Muscle of leg (tissue), 11 donors: ENCODE measurements around the gene GRID1. TPM values are rescaled to one million over a fixed set of nuclear protein-coding genes. Genes with fewer than 3 reads are reported as not detected.

Experiments used
- DNase-seq: peaks from one replicate; pipeline ENCODE4 v3.0.0; 2013
- H3K27ac ChIP-seq: one replicate; pipeline ENCODE4 v1.5.1; 2013; ENCODE audit warnings: mild to moderate bottlenecking, low read length, control low read depth
- H3K27me3 ChIP-seq: one replicate; pipeline ENCODE4 v1.6.1; 2013; ENCODE audit warnings: low read length; ENCODE audit not compliant: control insufficient read depth, insufficient read depth
- H3K36me3 ChIP-seq: one replicate; pipeline ENCODE4 v1.6.1; 2013; ENCODE audit warnings: low read length; ENCODE audit not compliant: control insufficient read depth, insufficient read depth
- H3K4me1 ChIP-seq: one replicate; pipeline ENCODE4 v1.6.1; 2013; ENCODE audit warnings: low read length; ENCODE audit not compliant: control insufficient read depth, insufficient read depth
- H3K4me3 ChIP-seq: one replicate; pipeline ENCODE4 v1.5.1; 2013; ENCODE audit warnings: low read length, control low read depth
- H3K9me3 ChIP-seq: replicated peaks from 2 replicates; pipeline ENCODE4 v1.6.1; 2013; ENCODE audit warnings: low read depth, low read length; ENCODE audit not compliant: control insufficient read depth
- WGBS: methylation state at CpG from one replicate; pipeline ENCODE4 v1.1.5; 2013; ENCODE audit warnings: missing lambda C conversion rate; ENCODE audit not compliant: insufficient coverage; 5-methylcytosine and 5-hydroxymethylcytosine counted together
- polyA plus RNA-seq, 8 donors: library from polyadenylated mRNA; unstranded; fragments of 120-200 nt; gene quantifications; one replicate each; pipeline versions ENCODE4 v1.2.1 to v1.2.3, GENCODE V29; 2013; ENCODE audit warnings: inconsistent platforms in 1 of 8, low replicate concordance in 1 of 8; ENCODE audit not compliant: insufficient read length in 8 of 8, insufficient read depth in 1 of 8
- total RNA-seq: library from RNA; stranded (reverse); fragments of 120-200 nt; gene quantifications from one replicate; pipeline ENCODE4 v1.2.4, GENCODE V29; 2013

GRID1 gene
- total and polyA plus RNA-seq, 9 donors, result 2.4 to 6.1 (median 3.1) TPM

GRCh38 chr10:86339226-86339865 is 27.2 kb downstream of the GRID1 start:
- Histone ChIP-seq H3K27me3 (peaks cover 5% of the 10 kb centered on the region), H3K9me3 (no peaks in the 10 kb centered on the region), H3K4me1 (no peaks in the 10 kb centered on the region), H3K36me3 (no peaks in the 10 kb centered on the region), H3K27ac (no peak overlapping the region), H3K4me3 (no peak overlapping the region)
- no peak for DNase-seq
- 77% methylated on average over 11 of the region's 12 CpGs for WGBS

GRCh38 chr10:86337121-86337601 is 29.4 kb downstream of the GRID1 start:
- no peak overlapping the region for H3K27ac ChIP-seq
- WGBS, result 89% methylated on average over 10 of the region's 13 CpGs
- no peak overlapping the region for H3K4me3 ChIP-seq

GRCh38 chr10:86336341-86336740 is 30.3 kb downstream of the GRID1 start:
- H3K36me3 ChIP-seq, result no peaks in the 10 kb centered on the region
- H3K9me3 ChIP-seq, result no peaks in the 10 kb centered on the region
- no peaks in the 10 kb centered on the region for H3K4me1 ChIP-seq
- no peak overlapping the region for H3K4me3 ChIP-seq
- no peak for DNase-seq
- 65% methylated on average over 10 of the region's 10 CpGs for WGBS
- no peak overlapping the region for H3K27ac ChIP-seq
- H3K27me3 ChIP-seq, result peaks cover 3% of the 10 kb centered on the region

More at GRCh38 chr10:86337121-86337601, 29.4 kb downstream of the GRID1 start:
- no peak for DNase-seq
- Histone ChIP-seq H3K27me3 (peaks cover 3% of the 10 kb centered on the region), H3K36me3 (no peaks in the 10 kb centered on the region), H3K9me3 (no peaks in the 10 kb centered on the region), H3K4me1 (no peaks in the 10 kb centered on the region)

GRCh38 chr10:86335831-86336230 is 30.8 kb downstream of the GRID1 start:
- peaks cover 3% of the 10 kb centered on the region for H3K27me3 ChIP-seq
- H3K36me3 ChIP-seq, result no peaks in the 10 kb centered on the region
- DNase-seq, result no peak
- no peaks in the 10 kb centered on the region for H3K4me1 ChIP-seq
- H3K4me3 ChIP-seq, result no peak overlapping the region
- WGBS, result no CpG with 5 or more reads among the region's 1 CpG
- H3K27ac ChIP-seq, result no peak overlapping the region
- H3K9me3 ChIP-seq, result no peaks in the 10 kb centered on the region

- no peak for DNase-seq
- Histone ChIP-seq H3K4me1 (no peaks in the 10 kb centered on the region), H3K9me3 (no peaks in the 10 kb centered on the region), H3K27me3 (no peaks in the 10 kb centered on the region), H3K4me3 (no peak overlapping the region), H3K36me3 (no peaks in the 10 kb centered on the region), H3K27ac (no peak overlapping the region)
Measured at GRCh38 chr10:86335257-86335656, 31.3 kb downstream of the GRID1 start.

GRCh38 chr10:86334488-86335085 is 32.0 kb downstream of the GRID1 start:
- no CpG with 5 or more reads among the region's 4 CpGs for WGBS
- H3K36me3 ChIP-seq, result no peaks in the 10 kb centered on the region

GRCh38 chr10:86333826-86334487 is 32.6 kb downstream of the GRID1 start:
- Histone ChIP-seq H3K27ac (no peak overlapping the region), H3K4me1 (no peaks in the 10 kb centered on the region), H3K4me3 (no peak overlapping the region), H3K9me3 (no peaks in the 10 kb centered on the region), H3K36me3 (no peaks in the 10 kb centered on the region), H3K27me3 (no peaks in the 10 kb centered on the region)
- no peak for DNase-seq
- WGBS, result 100% methylated on average over 1 of the region's 7 CpGs

More at GRCh38 chr10:86334488-86335085, 32.0 kb downstream of the GRID1 start:
- no peaks in the 10 kb centered on the region for H3K27me3 ChIP-seq
- no peaks in the 10 kb centered on the region for H3K4me1 ChIP-seq
- H3K9me3 ChIP-seq, result no peaks in the 10 kb centered on the region
- no peak for DNase-seq
- H3K4me3 ChIP-seq, result no peak overlapping the region
- no peak overlapping the region for H3K27ac ChIP-seq

GRCh38 chr10:86331861-86332260 is 34.7 kb downstream of the GRID1 start:
- WGBS, result 51% methylated on average over 5 of the region's 8 CpGs
- Histone ChIP-seq H3K36me3 (no peaks in the 10 kb centered on the region), H3K9me3 (no peaks in the 10 kb centered on the region), H3K4me3 (no peak overlapping the region), H3K4me1 (no peaks in the 10 kb centered on the region), H3K27ac (no peak overlapping the region), H3K27me3 (no peaks in the 10 kb centered on the region)
- DNase-seq, result no peak

- Histone ChIP-seq H3K9me3 (no peaks in the 10 kb centered on the region), H3K36me3 (no peaks in the 10 kb centered on the region), H3K27ac (no peak overlapping the region), H3K27me3 (no peaks in the 10 kb centered on the region), H3K4me1 (no peaks in the 10 kb centered on the region), H3K4me3 (no peak overlapping the region)
- DNase-seq, result no peak
- WGBS, result 87% methylated on average over 8 of the region's 10 CpGs
Measured at GRCh38 chr10:86330778-86331763, 35.5 kb downstream of the GRID1 start.
